NAMALWA (cell line): ENCODE results near the gene PLEKHJ1.

Experiments
- DNase-seq: peaks from one replicate; pipeline ENCODE4 v3.0.0-alpha.2; 2015; ENCODE audit warnings: low spot score

The PLEKHJ1 gene

DNA sequence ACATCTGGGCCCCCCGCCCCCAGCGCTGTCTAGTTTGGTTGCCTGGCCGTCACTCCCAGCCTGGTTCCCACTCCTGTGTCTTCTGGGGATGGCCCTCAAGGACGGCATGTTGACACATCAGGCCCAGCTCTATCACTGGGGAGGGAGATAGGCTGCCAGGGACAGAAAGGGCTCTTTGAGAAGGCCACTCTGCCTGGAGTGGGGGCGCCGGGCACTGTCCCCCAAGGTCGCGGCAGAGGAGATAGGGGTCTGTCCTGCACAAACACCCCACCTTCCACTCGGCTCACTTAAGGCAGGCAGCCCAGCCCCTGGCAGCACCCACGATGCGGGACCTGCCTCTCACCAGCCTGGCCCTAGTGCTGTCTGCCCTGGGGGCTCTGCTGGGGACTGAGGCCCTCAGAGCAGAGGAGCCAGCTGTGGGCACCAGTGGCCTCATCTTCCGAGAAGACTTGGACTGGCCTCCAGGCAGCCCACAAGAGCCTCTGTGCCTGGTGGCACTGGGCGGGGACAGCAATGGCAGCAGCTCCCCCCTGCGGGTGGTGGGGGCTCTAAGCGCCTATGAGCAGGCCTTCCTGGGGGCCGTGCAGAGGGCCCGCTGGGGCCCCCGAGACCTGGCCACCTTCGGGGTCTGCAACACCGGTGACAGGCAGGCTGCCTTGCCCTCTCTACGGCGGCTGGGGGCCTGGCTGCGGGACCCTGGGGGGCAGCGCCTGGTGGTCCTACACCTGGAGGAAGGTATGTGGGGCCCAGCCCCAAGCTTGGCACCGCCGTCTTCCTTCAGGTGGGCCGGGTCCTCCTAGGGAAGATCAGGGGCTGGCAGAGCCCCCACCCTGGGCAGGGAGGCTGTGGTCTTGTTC, 13.1 kb upstream of the PLEKHJ1 start, which contains the start of gene AMH:
Gene AMH (plus strand): TSS at position 314 of the 857 bp plus-strand sequence. CDS start 10 bp downstream, at position 324.
- DNase-seq = no peak

- DNase-seq = no peak
Observed at GRCh38 chr19:2248136-2249009, 12.2 kb upstream of the PLEKHJ1 start.

DNA sequence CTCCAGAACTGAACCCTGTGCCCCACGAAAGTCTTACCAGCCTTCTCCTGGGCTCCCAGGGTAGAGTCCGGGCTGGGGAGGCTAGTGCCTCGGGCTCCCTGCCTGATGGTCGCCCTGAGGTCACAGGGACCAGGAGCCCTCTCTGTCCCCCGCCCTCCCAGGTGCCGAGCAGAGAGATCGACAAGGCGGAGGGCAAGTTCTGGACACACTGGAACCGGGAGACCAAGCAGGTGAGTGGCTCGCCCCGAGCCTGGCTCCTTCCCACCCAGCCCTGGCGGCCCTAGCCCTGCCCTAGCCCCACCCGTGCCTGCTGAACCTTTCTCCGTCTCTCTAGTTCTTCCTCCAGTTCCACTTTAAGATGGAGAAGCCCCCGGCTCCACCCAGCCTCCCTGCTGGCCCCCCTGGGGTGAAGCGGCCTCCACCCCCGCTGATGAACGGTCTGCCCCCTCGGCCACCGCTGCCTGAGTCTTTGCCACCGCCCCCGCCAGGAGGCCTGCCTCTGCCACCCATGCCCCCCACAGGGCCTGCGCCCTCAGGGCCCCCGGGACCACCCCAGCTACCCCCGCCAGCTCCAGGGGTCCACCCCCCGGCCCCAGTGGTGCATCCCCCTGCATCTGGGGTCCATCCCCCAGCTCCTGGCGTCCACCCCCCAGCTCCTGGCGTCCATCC, 11.4 kb upstream of the PLEKHJ1 start:
- DNase-seq = no peak

DNA sequence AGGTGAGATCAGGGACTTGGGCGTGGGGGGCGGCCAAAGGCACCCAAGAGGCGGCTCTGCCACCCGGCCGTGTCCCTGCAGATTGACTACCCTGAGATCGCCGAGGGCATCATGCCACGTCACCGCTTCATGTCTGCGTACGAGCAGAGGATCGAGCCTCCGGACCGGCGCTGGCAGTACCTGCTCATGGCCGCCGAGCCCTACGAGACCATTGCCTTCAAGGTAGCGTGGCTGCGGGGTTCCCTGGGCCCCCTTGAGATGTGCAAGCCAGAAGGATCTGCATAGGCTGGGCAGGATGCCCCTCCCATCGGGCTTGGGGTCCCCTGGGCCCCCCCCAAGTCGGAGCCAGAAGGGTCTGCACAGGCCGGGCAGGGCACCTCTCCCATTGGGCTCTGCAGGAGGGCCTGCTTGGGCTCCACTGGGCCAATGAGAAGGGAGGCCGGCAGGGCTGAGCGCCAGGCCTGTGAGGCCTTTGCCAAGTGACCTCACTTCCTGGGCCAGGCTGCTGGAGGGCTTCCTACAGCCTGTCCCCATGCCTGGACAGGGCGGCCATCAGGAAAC, 10.8 kb upstream of the PLEKHJ1 start:
- DNase-seq = no peak

- DNase-seq = no peak
Observed at GRCh38 chr19:2246014-2246620, 10.0 kb upstream of the PLEKHJ1 start.

- DNase-seq = no peak
Observed at GRCh38 chr19:2245273-2245672, 9.1 kb upstream of the PLEKHJ1 start.

DNA sequence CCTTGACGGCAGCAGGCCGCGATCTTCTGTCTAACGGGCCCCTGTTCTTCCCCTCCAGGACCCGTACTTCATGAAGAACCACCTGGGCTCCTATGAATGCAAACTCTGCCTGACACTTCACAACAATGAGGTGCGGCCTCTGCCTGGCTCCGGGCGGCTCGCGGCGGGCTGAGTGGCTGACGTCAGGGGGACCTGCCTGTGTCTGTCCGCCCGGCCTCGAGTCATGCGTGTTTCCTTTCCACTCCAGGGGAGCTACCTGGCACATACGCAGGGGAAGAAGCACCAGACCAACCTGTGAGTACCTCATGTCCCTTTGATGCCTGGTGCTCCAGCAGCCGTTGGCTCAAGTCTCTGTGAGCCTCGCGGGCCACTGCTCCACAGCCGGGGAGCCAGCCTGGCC, 8.4 kb upstream of the PLEKHJ1 start:
- no peak for DNase-seq

DNA sequence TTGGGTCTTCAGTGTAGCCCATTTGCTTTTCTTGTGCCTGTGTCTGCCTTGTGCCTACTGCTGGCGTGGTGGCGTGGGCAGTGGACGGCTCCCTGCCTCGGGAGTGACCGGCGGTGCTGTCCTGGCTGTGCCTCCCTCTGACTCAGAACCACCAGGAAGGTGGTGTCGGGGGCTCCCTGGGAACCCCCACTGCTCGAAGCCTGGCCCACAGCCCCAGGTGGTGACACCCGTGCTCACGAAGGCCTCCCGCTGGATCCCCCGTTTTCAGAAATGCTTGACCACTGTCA, 7.9 kb upstream of the PLEKHJ1 start:
- no peak for DNase-seq

GRCh38 chr19:2243274-2244124, 7.4 kb upstream of the PLEKHJ1 start:
- DNase-seq = no peak

DNA sequence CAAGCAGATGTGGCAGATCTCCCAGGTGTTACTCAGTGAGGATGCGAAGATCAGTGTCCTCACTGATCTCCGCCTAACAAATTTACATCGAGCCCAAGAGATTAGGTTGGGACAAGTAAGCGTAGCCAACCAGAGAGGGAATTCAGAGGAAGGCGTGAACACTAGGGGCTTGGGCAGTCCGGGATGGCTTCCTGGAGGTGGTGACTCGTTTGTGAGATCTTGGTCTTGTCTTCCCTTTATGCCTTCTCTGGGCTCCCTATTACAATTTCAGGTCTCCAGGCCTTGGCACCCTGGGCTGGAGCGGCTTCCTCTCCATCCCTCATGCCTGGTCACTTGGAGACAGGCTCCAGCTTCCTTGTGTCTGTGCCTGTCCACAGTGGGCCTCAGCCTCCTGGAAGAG, 6.7 kb upstream of the PLEKHJ1 start:
- DNase-seq = no peak

DNA sequence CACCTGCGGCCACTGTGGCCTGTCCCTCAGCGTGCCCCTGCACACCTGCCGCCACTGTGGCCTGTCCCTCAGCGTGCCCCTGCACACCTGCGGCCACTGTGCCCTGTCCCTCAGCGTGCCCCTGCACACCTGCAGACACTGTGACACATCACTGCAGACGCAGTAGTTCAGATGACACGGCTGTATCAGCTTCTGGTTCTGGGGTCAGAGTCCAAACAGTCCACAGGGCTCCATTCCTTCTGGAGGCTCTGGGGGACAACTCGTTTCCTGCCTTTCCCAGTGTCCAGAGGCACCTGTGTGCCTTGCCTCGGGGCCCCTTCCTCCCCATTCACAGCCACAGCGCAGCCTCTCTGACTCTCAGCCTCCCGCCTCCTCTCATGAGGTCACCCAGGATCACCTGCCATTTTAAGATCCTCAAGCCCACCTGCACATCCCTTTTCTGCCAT, 6.0 kb upstream of the PLEKHJ1 start:
- DNase-seq = no peak

- no peak for DNase-seq
Observed at GRCh38 chr19:2240881-2241760, 5.0 kb upstream of the PLEKHJ1 start.

DNA sequence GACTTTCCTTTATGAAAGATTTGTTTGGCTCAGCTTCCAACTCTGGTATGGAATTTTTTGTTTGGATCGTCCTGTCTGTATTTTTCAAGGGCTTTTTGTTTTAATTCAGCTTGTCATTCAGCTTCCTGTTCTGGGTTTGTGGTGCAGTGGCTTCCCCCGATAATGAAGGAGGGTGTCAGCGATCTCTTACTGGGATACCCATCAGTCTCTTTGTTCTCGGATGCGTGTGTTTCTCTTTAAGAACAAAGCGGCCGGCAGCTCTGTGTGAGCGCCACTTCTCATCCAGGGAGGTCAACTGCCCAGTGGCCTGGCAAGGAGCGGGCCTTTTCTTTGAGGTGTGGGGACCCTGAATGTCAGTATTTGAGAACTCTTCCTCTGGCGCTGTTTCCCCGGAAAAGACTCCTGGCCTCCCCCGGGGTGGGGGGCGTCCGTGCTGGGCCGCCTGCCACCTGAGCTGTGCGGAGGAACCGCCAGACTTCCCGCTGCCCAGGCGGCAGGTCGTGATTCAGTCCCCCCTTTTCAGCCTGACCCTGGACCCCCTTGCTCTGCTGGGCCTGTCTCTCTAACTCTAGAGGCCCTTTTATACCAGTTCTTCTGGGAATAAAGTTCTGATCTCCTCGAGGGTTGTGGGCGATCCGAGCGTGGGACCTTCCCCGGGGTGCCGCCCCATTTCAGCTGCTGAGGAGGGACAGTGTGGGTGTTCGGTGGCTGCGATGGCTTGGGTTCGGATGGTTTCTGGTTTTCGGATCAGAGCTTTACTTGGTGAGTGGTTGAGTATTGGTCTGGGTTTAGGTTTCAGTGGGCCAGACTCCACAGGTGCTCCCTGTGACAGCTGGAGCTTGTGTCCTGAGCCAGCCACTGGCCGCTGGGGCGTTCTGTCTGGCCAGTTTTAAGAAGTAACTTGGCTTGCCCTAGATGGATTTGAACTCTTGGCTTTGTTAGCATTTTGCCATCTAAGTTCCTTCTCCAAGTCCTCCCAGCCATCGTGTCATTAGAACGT, 3.9 kb upstream of the PLEKHJ1 start:
- DNase-seq = peak; percentile 16

- peak; percentile 30 for DNase-seq
Observed at GRCh38 chr19:2239173-2239572, 3.0 kb upstream of the PLEKHJ1 start.

- no peak for DNase-seq
Observed at GRCh38 chr19:2237869-2238153, 1.7 kb upstream of the PLEKHJ1 start.

- DNase-seq = no peak
Observed at GRCh38 chr19:2237051-2237868, 1.1 kb upstream of the PLEKHJ1 start.

DNA sequence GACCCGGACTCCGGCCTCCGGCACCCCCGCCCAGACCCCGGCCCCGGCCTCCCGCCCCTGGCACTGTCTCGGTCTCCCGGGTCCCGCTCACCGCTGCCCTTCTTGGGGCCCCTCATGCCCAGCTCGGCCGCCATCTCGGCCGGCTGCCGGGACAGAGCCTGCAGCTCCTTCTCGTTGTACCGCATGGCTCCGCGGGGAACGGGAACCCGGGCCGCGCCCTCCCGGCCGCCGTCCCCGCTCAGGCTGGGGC, 140 bp downstream of the PLEKHJ1 start:
- DNase-seq = no peak

DNA sequence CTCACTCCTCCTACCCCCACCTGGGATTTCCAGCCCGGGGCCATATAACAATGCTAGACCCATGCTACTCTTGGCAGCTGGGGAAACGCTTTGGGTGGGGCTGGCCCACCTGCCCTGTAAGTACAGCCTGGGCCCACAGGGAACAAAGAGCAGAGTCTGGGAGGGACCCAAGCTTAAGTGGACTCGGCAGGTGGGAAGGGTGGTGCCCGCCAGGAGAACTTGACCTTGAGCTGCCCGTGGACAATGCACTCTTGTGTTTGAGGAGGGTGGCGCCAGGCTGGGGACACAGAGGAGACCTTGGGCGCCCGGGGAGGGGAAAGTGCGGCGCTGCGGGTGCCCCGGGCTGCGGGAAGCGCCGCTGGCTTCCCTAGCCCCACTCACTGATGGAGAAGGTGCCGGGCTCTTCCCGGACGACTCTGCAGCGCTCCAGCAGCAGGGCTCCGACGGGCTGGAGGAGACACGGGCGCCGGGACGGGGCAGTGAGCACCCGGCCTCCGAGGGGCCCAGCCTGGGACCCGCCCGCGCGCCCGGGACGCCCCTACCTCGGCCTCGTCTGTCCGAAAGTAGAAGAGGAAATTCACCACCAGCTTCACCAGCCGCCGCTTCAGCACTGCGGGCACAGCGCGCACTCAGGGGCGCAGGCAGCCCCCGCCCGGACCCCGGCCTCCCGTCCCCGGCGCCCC, 607 bp downstream of the PLEKHJ1 start:
- peak; percentile 49 for DNase-seq
